Measurements from ENCODE around the gene COLEC11.

Gene COLEC11

DNA sequence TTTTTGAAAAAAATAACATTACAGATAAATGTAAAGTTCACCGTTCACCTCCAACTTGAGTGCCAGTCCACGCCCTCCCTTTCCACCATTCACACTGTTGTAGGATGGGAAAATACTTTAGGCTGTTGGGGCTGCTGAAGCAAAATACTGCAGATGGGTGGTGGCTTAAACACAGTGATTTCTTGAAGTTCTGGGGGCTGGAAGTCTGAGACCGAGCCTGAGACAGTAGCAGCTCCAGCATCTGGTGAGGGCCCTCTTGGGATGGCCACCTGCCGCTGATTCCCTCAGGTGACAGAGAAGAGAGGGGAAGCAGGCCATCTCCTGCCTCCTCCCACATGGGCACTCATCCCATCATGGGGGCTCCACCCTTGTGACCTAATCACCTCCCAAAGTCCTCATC lies 80.8 kb downstream of the COLEC11 start:
- DNase-seq (ENCODE audit: low read depth): no peak

GRCh38 chr2:3677436-3677835 lies 82.5 kb downstream of the COLEC11 start:
- DNase-seq (ENCODE audit: low read depth): no peak

- no peak for DNase-seq (ENCODE audit: low read depth)
These were observed 83.3 kb downstream of the COLEC11 start for GRCh38 chr2:3678212-3678611.

DNA sequence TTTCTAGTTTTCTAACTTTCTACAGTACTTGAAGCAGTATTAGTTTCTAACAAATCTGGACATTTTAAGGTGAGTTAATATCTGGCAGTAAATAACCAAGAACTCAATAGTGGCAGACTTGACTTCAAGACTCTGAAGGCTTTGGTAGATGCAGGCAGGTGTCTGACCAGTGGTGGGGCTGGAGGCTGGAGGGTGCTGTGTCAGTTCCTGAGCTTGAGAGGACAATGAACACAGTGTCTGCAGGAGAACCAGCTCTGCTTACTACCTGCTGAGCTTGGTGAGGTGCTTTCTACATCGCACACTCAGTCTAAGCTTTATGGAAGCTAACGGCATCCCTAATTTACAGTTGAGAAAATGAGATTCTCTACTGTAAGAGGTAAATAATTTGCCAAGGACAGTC lies 84.3 kb downstream of the COLEC11 start:
- no peak for DNase-seq (ENCODE audit: low read depth)

DNA sequence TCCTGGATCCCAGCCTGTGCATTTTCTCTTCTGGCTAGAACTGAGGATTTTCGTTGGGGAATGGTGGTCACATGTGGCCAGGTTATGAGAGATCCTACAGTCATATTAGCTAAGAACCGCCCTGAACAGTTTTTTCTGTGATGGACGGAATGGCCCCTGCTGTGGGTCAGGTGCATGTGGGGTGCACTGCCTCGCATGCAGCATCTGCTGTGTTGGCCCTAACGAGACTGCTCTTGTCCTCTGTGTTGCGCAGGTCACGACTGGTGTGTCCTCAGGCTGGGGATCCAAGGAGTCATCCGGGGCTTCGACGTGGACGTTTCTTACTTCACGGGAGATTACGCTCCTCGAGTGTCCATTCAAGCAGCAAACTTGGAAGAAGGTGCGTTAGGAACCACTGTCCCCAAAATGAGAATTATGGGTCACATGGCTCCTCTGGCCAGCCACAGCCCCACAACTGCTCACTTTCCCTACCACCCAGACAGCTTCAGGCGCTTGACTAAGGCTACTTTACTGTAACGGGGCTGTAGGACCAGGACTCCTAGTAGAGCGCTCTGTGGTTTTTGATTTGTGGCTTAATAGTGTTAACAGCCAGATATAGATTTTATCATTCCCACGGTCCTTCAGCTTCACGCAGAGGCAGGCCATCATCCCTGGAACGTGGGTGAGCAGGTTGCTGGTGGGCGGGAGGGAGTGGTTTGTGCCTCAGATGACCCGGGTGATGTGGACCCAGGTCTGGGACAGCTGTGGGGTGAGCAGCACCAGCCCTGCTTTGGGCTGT lies 84.9 kb downstream of the COLEC11 start:
- DNase-seq (ENCODE audit: low read depth): no peak

DNA sequence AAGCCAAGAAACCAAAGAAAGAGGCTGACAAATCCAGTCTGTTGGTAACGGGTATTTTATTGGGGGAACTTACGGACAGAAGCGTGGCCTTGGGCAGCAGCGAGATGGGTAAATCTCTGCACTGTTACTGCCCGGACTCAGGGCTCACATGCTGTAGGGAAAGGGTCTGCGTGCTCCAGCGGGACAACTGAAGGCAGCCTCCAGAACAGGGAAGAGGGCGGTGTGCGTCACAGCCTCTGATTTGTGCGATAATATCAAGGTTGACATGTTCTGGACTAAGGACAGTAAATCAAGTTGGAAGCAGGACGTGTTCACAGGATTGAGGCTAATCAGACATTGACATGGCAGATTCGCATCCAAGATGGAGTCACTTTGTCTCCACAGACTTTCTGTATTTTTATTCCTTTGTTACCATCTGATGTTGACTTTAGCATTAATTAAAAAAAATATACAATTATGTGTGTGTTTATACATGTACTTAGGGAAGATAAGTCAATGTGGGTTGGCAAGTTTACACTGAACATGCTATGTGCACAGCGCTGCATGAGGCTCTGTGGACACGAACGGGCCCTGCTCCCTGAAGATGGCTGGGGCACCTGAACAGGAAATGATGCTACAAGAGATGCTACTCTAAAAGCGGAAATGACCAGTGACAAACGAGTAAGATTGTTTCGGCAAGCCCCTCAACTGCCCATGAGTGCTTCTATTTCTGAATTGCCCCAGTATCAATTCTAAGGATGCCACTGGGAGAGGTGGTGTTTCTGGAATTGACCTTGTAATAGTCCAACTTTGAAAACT lies 85.8 kb downstream of the COLEC11 start:
- no peak for DNase-seq (ENCODE audit: low read depth)

DNA sequence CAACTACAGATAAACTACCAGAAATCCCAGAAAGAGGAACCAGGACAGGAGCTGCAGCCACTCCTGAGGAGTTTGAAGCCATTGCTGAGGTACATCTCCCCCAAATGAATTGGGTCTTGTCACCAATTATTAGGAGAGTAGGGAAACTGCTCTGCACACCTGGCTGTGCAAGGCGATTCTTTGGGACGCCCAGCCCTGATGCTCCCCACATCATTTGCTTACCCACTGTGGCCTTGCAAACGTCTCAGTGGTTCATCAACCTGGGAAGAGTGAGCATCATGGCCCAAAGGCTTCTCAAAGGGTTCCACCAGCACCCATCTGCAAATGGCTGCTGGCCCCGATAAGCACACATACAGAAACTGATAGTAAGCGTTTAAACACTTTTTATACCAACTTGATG lies 86.7 kb downstream of the COLEC11 start:
- no peak for DNase-seq (ENCODE audit: low read depth)

DNA sequence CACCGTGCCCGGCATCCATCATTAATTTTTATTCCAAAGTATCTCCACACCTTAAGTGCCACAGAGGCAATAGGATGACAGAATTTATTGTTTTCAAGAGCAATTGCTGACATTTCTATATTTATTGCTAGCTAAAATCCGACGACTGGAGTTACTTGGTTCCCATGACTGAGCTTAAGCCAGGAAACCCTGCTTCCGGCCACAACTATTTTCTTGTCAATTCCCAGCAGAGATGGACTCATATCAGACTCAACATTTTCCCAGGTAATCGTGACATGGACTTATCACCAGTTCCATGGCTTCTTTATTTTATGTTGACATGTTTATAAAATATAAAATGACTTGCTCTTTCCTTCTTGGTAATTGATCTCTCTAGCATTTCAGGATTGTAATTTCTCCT lies 87.9 kb downstream of the COLEC11 start:
- DNase-seq (ENCODE audit: low read depth): no peak

- no peak for DNase-seq (ENCODE audit: low read depth)
These were observed 89.0 kb downstream of the COLEC11 start for GRCh38 chr2:3683748-3684454.

DNA sequence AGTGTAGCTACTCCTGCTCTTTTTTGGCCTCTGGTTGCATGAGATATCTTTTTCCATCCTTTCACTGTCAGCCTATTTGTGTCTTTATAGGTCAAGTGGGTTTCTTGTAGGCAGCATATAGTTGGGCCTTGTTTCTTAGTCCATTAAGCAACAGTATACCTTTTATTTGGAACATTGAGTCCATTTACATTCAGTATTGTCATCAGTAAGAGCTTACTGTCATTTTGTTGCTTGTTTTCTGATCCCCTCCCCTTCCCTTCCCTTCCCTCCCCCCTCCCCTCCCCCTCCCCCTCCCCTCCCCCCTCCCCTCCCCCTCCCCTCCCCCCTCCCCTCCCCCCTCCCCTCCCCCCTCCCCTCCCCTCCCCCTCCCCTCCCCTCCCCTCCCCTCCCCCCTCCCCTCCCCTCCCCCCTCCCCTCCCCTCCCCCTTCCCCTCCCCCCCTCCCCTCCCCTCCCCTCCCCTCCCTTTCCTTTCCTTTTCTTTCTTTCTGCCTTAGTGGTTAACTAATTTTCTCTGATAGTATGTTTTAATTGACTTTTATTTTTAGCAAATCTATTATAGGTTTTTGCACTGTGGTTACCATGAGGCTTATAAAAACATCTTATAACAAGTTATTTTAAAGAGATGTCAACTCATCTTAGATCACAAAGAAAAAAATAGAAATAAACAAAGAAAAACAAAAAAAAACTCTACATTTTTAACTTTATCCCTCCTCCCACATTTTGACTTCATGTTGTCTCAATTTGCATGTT lies 95.3 kb downstream of the COLEC11 start:
- no peak for DNase-seq (ENCODE audit: low read depth)

DNA sequence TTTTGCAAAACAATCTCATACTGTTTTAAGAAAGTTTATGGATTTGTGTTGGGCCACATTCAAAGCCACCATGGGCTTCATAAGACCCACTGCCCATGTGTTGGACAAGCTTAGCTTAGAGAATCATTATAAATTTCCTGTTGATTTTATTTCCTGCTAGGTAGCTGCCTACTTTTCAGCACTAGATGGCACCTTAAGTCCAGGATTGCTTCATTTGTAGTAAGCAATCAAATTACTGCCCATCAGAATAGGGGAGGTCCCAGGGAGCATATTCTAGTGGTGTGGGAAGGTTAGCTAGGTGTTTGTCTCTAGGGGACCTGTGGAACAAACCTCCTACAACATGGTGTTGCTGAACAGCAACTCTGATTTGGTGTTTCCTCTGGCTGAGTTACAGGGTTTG lies 97.5 kb downstream of the COLEC11 start:
- peak; percentile 0 for DNase-seq (ENCODE audit: low read depth)

Measured in stromal cell of bone marrow (primary cell).